Stimulated activated memory B cell treated with anti-CD40 and anti-IgM and Interleukin-4, amounts not matched to agents 10 μg/mL and 1 μg/mL and 100 μg/mL, for 72 hours (primary cell): ENCODE results near the gene HRH2.
A peak's percentile ranks its signal among the peaks of the same experiment; 100 is the strongest.
"Not testable (repeated sequence)": the region's sequence is repeated elsewhere in the genome, so short reads cannot be mapped to it uniquely, and the experiment has no call there.

Experiments used
- ATAC-seq: fragments of 150-1000 bp; cut with Tn5 transposase; 2 replicates; pipeline ENCODE4 v1.10.0; 2021
- H3K27ac Mint-ChIP-seq: one replicate; pipeline ENCODE4 v1.8.0; 2022; ENCODE audit warnings: mild to moderate bottlenecking, mixed read lengths
- H3K27me3 Mint-ChIP-seq: one replicate; pipeline ENCODE4 v1.8.0; 2022; ENCODE audit warnings: mixed read lengths
- H3K36me3 Mint-ChIP-seq: one replicate; pipeline ENCODE4 v1.8.0; 2022; ENCODE audit warnings: mixed read lengths
- H3K4me1 Mint-ChIP-seq: one replicate; pipeline ENCODE4 v1.8.0; 2022; ENCODE audit warnings: mixed read lengths
- H3K4me3 Mint-ChIP-seq: one replicate; pipeline ENCODE4 v1.8.0; 2022; ENCODE audit warnings: mild to moderate bottlenecking, moderate library complexity, mixed read lengths
- H3K9me3 Mint-ChIP-seq: one replicate; pipeline ENCODE4 v1.8.0; 2022; ENCODE audit warnings: mixed read lengths

Gene HRH2

GRCh38 chr5:175629261-175629660 is 28.6 kb upstream of the HRH2 start:
- H3K4me1 Mint-ChIP-seq, result no peaks in the 10 kb centered on the region
- no peak overlapping the region for H3K4me3 Mint-ChIP-seq
- peaks cover 32% of the 10 kb centered on the region for H3K27me3 Mint-ChIP-seq
- H3K9me3 Mint-ChIP-seq, result peaks cover 23% of the 10 kb centered on the region
- peaks cover 5% of the 10 kb centered on the region for H3K36me3 Mint-ChIP-seq
- H3K27ac Mint-ChIP-seq, result no peak overlapping the region
- ATAC-seq, result no peak

- H3K27ac Mint-ChIP-seq, result no peak overlapping the region
- H3K36me3 Mint-ChIP-seq, result peaks cover 5% of the 10 kb centered on the region
- ATAC-seq, result no peak
- peaks cover 32% of the 10 kb centered on the region for H3K27me3 Mint-ChIP-seq
- no peaks in the 10 kb centered on the region for H3K4me1 Mint-ChIP-seq
- peaks cover 23% of the 10 kb centered on the region for H3K9me3 Mint-ChIP-seq
- no peak overlapping the region for H3K4me3 Mint-ChIP-seq
These were observed 28.1 kb upstream of the HRH2 start for GRCh38 chr5:175629793-175630192.

- Mint-ChIP-seq H3K9me3 (peaks cover 7% of the 10 kb centered on the region), H3K27ac (no peak overlapping the region), H3K4me1 (no peaks in the 10 kb centered on the region), H3K27me3 (peaks cover 14% of the 10 kb centered on the region), H3K36me3 (no peaks in the 10 kb centered on the region), H3K4me3 (no peak overlapping the region)
- ATAC-seq, result no peak
These were observed 21.9 kb upstream of the HRH2 start for GRCh38 chr5:175635854-175636584.

GRCh38 chr5:175638305-175638704 is 19.6 kb upstream of the HRH2 start:
- no peak overlapping the region for H3K4me3 Mint-ChIP-seq
- H3K36me3 Mint-ChIP-seq, result no peaks in the 10 kb centered on the region
- no peaks in the 10 kb centered on the region for H3K4me1 Mint-ChIP-seq
- H3K27me3 Mint-ChIP-seq, result peaks cover 34% of the 10 kb centered on the region
- ATAC-seq, result no peak
- no peak overlapping the region for H3K27ac Mint-ChIP-seq
- H3K9me3 Mint-ChIP-seq, result peaks cover 7% of the 10 kb centered on the region

GRCh38 chr5:175640106-175640775 is 17.6 kb upstream of the HRH2 start:
- ATAC-seq, result no peak
- Mint-ChIP-seq H3K4me1 (no peaks in the 10 kb centered on the region), H3K36me3 (no peaks in the 10 kb centered on the region), H3K27me3 (peaks cover 34% of the 10 kb centered on the region), H3K9me3 (peaks cover 7% of the 10 kb centered on the region), H3K27ac (no peak overlapping the region), H3K4me3 (no peak overlapping the region)

- Mint-ChIP-seq H3K27ac (no peak overlapping the region), H3K4me3 (no peak overlapping the region), H3K9me3 (peaks cover 3% of the 10 kb centered on the region), H3K36me3 (no peaks in the 10 kb centered on the region), H3K27me3 (peaks cover 34% of the 10 kb centered on the region), H3K4me1 (no peaks in the 10 kb centered on the region)
- no peak for ATAC-seq
These were observed 14.9 kb upstream of the HRH2 start for GRCh38 chr5:175642998-175643397.

GRCh38 chr5:175646251-175646650 is 11.6 kb upstream of the HRH2 start:
- H3K27ac Mint-ChIP-seq, result no peak overlapping the region
- H3K4me3 Mint-ChIP-seq, result no peak overlapping the region
- H3K36me3 Mint-ChIP-seq, result no peaks in the 10 kb centered on the region
- H3K4me1 Mint-ChIP-seq, result no peaks in the 10 kb centered on the region
- ATAC-seq, result no peak
- H3K9me3 Mint-ChIP-seq, result peaks cover 15% of the 10 kb centered on the region
- H3K27me3 Mint-ChIP-seq, result peaks cover 17% of the 10 kb centered on the region

- H3K4me3 Mint-ChIP-seq, result no peak overlapping the region
- H3K36me3 Mint-ChIP-seq, result no peaks in the 10 kb centered on the region
- ATAC-seq, result no peak
- no peak overlapping the region for H3K27ac Mint-ChIP-seq
- H3K4me1 Mint-ChIP-seq, result peaks cover 9% of the 10 kb centered on the region
- H3K27me3 Mint-ChIP-seq, result peaks cover 18% of the 10 kb centered on the region
- H3K9me3 Mint-ChIP-seq, result peaks cover 16% of the 10 kb centered on the region
These were observed 7.9 kb upstream of the HRH2 start for GRCh38 chr5:175649967-175650366.

GRCh38 chr5:175650430-175651205 is 7.3 kb upstream of the HRH2 start:
- H3K9me3 Mint-ChIP-seq, result peaks cover 16% of the 10 kb centered on the region
- not testable (repeated sequence) for H3K36me3 Mint-ChIP-seq, ATAC-seq, H3K4me1 Mint-ChIP-seq, H3K27ac Mint-ChIP-seq, H3K4me3 Mint-ChIP-seq
- peaks cover 24% of the 10 kb centered on the region for H3K27me3 Mint-ChIP-seq

GRCh38 chr5:175652741-175653663 is 4.9 kb upstream of the HRH2 start:
- ATAC-seq, result peak; percentile 51
- Mint-ChIP-seq H3K27ac (no peak overlapping the region), H3K36me3 (no peaks in the 10 kb centered on the region), H3K4me1 (peaks cover 18% of the 10 kb centered on the region), H3K9me3 (peaks cover 19% of the 10 kb centered on the region), H3K4me3 (no peak overlapping the region), H3K27me3 (peaks cover 48% of the 10 kb centered on the region)

GRCh38 chr5:175653763-175654162 is 4.1 kb upstream of the HRH2 start:
- Mint-ChIP-seq H3K27me3 (peaks cover 56% of the 10 kb centered on the region), H3K4me1 (peaks cover 18% of the 10 kb centered on the region), H3K9me3 (peaks cover 19% of the 10 kb centered on the region), H3K27ac (no peak overlapping the region), H3K4me3 (no peak overlapping the region), H3K36me3 (no peaks in the 10 kb centered on the region)
- no peak for ATAC-seq

- Mint-ChIP-seq H3K9me3 (peaks cover 15% of the 10 kb centered on the region), H3K4me3 (no peak overlapping the region), H3K27me3 (peaks cover 60% of the 10 kb centered on the region), H3K36me3 (no peaks in the 10 kb centered on the region), H3K27ac (no peak overlapping the region), H3K4me1 (peaks cover 18% of the 10 kb centered on the region)
- no peak for ATAC-seq
These were observed 3.5 kb upstream of the HRH2 start for GRCh38 chr5:175654339-175654738.

- peaks cover 64% of the 10 kb centered on the region for H3K27me3 Mint-ChIP-seq
- no peaks in the 10 kb centered on the region for H3K36me3 Mint-ChIP-seq
- H3K27ac Mint-ChIP-seq, result no peak overlapping the region
- no peak for ATAC-seq
- peaks cover 18% of the 10 kb centered on the region for H3K4me1 Mint-ChIP-seq
- peaks cover 11% of the 10 kb centered on the region for H3K9me3 Mint-ChIP-seq
- H3K4me3 Mint-ChIP-seq, result no peak overlapping the region
These were observed 3.1 kb upstream of the HRH2 start for GRCh38 chr5:175654807-175655206.

GRCh38 chr5:175655411-175655810 is 2.5 kb upstream of the HRH2 start:
- Mint-ChIP-seq H3K4me3 (no peak overlapping the region), H3K4me1 (peaks cover 18% of the 10 kb centered on the region)

GRCh38 chr5:175656966-175657365 is 905 bp upstream of the HRH2 start:
- no peaks in the 10 kb centered on the region for H3K36me3 Mint-ChIP-seq
- ATAC-seq, result no peak
- H3K4me1 Mint-ChIP-seq, result peaks cover 18% of the 10 kb centered on the region
- no peak overlapping the region for H3K27ac Mint-ChIP-seq
- H3K9me3 Mint-ChIP-seq, result peaks cover 3% of the 10 kb centered on the region
- peaks cover 84% of the 10 kb centered on the region for H3K27me3 Mint-ChIP-seq
- H3K4me3 Mint-ChIP-seq, result no peak overlapping the region

More at GRCh38 chr5:175655411-175655810, 2.5 kb upstream of the HRH2 start:
- H3K27ac Mint-ChIP-seq, result no peak overlapping the region
- ATAC-seq, result no peak
- H3K27me3 Mint-ChIP-seq, result peaks cover 71% of the 10 kb centered on the region
- H3K9me3 Mint-ChIP-seq, result peaks cover 10% of the 10 kb centered on the region
- no peaks in the 10 kb centered on the region for H3K36me3 Mint-ChIP-seq
